Left ventricle myocardium superior (tissue), 1 donor: Measurements from ENCODE around the gene AP2A1. TPM values are rescaled to one million over a fixed set of nuclear protein-coding genes. Genes with fewer than 3 reads are reported as not detected.

Experiments
- ATAC-seq: fragments of 200-7000 bp; cut with Tn5 transposase; one replicate; pipeline ENCODE4 v1.9.1; 2020; ENCODE audit warnings: mild to moderate bottlenecking, moderate library complexity
- DNase-seq: peaks from one replicate; pipeline ENCODE4 v3.0.0-alpha.2; 2020
- intact Hi-C: fragments of 100-400 bp; cut with micrococcal nuclease; formaldehyde crosslinking; loops from one replicate; pipeline ENCODE4 v1.11.0; 2022
- total RNA-seq: library from RNA; stranded (reverse); fragmentation: NEBNext Ultra II Directional; extraction: Animal tissue kit (Norgen Biotek cat#: 25700); gene quantifications from one replicate; pipeline ENCODE4 v1.2.1, GENCODE V29; 2021
- donor health status: DM: no; HTN: yes; CAD: no; lungs with severe emphysema.

The AP2A1 gene
- total RNA-seq, 1 donor from 2014 or later: 73.1 TPM

DNA sequence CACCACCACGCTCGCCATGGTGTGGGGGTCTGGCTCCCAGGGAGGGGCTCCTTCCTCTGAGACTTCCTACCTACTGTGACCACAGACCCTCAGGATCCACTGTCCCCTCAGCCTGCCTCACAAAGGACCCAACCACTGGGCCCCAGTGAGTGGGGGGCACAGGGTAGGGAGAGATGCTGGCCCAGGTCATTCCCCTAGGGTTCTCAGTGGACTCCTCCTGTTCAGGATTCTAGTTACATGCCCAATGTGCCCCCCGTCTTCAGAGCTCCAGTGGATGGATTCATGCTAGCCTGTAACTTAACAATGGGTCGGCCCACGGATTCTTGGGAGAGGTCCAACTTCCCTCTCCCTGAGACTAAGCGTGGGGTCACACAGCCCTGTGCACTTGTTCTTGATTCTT lies 3.6 kb upstream of the AP2A1 start, which contains the start of gene TSKS:
Gene TSKS, minus strand, starts transcription at position 77 of the 400 bp plus-strand sequence. Its CDS starts 59 bp downstream, at position 18.
- intact Hi-C loops: no loop called here
- DNase-seq (no peak), ATAC-seq (no peak)

DNA sequence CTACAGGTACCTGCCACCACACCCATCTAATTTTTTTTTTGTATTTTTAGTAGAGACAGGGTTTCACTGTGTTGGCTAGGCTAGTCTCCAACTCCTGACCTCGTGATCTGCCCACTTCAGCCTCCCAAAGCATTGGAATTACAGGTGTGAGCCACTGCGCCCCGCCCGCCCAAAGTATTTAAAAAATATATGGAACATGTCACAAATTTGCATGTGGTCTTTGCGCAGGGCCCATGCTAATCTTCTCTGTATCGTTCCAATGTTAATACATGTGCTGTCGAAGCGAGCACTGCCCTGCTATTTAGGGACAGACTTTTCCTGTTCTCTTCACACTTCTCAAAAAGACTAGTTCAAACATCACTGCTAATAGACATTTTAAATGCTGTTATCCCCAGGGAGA lies 2.5 kb upstream of the AP2A1 start:
- intact Hi-C loops: no loop called here
- no peak for ATAC-seq
- DNase-seq: no peak

DNA sequence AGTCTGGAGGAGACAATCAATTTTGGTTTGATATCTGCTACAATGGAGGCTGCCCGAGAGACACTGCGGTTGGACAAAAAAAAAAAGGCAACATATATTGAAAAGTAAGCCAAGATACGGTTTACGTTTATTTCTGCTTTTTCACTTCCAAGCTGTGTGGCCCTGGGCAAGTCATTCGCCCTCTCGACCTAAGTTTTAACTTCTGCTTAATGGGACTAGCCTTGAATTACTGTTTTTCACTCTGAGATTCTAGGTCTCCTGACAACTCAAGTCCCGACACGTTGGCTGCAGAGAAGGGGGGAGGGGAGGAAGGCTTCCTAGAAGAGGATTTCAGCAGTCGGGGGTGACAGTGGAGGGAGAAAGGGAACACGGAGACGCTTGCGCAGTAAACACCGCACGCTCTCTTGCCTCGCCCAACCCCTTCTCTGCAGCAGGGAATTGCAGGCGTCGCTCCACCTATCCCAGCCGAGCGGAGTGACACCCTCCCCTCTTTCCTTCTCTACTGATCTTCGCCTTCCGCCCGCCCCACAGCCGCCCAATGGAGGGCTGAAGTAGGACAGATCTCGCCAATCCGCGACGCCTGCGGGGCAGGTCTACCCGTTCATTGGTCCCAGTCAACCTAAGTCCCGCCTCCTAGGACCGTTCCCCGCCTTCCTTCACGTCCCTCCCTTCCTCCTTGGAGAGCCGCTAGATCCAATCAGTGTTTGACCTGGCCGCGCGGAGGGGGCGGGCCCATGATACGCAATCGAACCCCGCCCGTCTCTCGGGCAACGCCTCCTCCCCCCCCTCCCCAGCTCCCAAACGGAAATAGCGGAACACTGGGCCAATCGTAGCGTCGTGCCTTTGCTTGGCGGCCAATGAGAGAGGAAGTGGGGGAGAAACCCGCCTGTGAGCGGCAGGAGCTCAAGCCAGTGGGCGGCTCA lies 533 bp upstream of the AP2A1 start:
- peak; percentile 99 for DNase-seq
- intact Hi-C loops: no loop called here
- ATAC-seq: peak; percentile 90

DNA sequence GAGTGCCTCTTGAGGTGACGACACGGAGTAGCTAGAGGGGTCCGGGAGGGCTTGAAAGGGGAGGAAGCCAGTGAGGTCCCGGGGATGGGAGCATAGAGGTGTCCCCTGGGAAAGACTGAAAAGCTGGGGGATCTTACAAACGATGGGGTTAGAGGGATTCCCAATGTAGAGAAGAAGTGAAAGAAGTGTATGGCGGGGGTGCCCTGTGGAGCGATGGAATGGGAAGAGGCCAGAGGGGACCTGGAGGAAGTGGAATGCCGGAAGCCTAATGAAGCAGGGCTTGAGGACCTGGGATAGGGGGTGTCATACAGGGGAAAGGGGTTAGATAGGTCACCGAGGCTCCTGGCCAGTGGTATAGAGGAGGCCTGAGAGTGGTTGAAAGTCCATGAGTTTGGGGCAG lies 580 bp downstream of the AP2A1 start:
- intact Hi-C loops: no loop called here
- ATAC-seq: no peak
- DNase-seq: no peak

GRCh38 chr19:49767967-49768581 lies 1.3 kb downstream of the AP2A1 start:
- DNase-seq (no peak), ATAC-seq (no peak)
- intact Hi-C loops: no loop called here

DNA sequence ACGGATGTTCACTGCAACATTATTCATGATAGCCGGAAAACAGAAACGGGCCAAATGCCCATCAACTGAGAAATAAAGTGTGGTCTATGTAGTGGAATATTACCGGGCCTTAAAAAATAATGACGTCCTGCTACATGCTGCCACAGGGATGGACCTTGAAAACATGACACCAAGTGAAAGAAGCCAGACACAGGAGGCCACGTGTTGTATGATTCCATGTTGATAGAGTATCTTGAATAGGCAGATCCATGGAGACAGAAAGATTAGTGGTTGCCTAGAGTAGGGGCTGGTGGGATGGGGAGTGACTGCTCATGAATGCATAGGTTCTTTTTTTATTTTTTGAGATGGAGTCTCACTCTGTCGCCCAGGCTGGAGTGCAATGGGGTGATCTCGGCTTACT lies 3.7 kb downstream of the AP2A1 start:
- no peak for ATAC-seq
- DNase-seq: no peak
- intact Hi-C loops: no loop called here

DNA sequence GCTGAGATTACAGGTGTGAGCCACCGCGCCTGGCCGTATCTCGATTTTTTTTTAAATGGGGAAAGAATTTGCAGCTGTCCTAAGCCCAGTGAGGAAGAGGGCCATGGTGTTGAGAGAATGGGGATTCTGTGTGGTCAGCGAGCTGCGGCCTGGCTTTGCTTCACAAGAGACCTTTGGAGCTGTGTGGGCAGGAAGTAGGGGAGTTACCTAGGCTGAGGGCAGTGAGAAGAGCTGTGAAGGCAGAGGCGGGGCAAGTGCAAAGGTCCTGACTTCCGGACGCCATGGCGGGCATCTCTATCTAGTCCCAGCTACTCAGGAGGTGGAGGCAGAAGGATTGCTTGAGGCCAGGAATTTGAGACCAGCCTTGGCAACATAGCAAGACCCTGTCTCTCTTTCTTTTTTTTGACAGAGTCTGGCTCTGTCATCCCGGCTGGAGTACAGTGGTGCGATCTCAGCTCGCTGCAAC lies 4.9 kb downstream of the AP2A1 start:
- intact Hi-C loops: no loop called here
- ATAC-seq (no peak), DNase-seq (no peak)

- intact Hi-C loops: no loop called here
- ATAC-seq (no peak), DNase-seq (no peak)
Measured at GRCh38 chr19:49772850-49773432, 6.1 kb downstream of the AP2A1 start.

GRCh38 chr19:49773663-49774350 lies 7.0 kb downstream of the AP2A1 start:
- ATAC-seq: no peak
- DNase-seq: no peak
- intact Hi-C loops: no loop called here

GRCh38 chr19:49774969-49775368 lies 8.2 kb downstream of the AP2A1 start:
- ATAC-seq: no peak
- no peak for DNase-seq
- intact Hi-C loops: no loop called here

DNA sequence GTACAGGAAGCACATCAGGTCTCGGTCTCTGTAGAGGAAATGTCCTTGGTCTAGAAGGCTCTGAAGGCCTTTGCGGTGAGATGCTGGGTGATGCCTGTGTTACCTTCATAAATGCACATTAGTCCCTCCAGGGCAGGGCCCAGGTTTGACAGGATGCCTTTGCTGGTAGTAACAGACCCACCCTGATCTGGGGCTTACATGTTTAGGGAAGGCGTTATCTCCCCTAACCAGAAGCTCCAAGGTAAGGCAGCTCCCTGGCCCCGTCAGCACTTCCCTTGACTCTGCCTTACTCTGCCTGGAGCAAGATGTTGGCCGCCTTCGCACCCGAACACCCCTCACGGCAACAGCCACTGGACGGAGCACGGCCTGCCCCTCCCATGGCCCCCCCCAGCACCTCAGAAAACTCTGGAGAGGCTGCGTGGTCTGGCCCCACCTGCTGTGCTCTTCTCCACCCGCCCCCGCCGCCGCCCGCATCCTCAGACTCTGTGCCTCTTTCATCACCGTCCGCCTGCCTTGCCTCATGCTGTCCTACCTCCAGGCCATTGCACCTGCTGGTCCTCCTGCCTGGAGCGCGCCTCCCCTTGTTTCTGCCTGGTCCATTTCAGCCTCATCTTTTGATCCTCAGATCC lies 9.1 kb downstream of the AP2A1 start:
- ATAC-seq: no peak
- DNase-seq: no peak
- intact Hi-C loops: no loop called here

DNA sequence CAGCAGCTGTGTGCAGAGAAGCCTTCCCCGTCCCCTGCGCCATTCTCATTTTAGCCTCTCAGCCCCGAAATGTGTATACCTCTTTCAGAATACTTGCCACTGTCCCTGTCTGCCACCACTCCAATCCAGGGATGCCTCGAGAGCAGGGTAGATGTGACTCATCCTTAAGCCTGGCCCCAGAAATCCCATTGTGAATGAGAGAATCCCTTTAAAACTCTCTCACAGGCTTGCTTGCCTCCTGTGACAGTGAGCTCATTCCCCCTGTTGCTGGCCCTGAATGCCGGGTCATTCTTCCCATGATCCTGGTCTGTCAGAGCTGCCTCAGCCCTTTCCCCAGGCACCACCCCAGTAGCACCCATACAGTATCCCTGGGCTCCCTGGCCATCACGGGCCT lies 9.6 kb downstream of the AP2A1 start:
- intact Hi-C loops: no loop called here
- DNase-seq (no peak), ATAC-seq (no peak)

- DNase-seq (no peak), ATAC-seq (peak; percentile 32)
- intact Hi-C loops: no loop called here
Measured at GRCh38 chr19:49779731-49780555, 13.1 kb downstream of the AP2A1 start.

DNA sequence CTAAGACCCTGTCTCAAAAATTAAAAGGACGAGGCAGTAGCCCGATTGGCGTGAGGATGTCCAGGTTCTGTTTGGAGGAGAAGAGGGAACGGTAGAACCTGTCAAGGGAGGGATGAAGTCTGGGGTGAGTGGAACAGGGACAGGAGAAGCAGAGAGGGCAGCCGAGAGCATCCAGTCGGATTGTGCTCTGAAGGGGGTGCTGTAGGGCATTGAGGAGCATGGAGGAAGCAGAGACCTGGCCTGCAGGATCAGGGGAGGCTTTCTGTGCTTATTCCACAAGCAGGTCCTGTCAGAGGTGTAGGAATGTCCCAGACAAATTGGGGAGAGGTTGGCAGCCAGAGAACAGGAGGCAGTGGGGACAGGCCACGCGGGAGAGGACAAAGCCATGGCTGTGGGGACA lies 14.1 kb downstream of the AP2A1 start:
- intact Hi-C loops: no loop called here
- ATAC-seq (no peak), DNase-seq (no peak)

- intact Hi-C loops: no loop called here
- peak; percentile 24 for ATAC-seq
- DNase-seq: no peak
Measured at GRCh38 chr19:49781394-49781793, 14.6 kb downstream of the AP2A1 start.

GRCh38 chr19:49782515-49782914 lies 15.7 kb downstream of the AP2A1 start:
- intact Hi-C loops: no loop called here
- no peak for ATAC-seq
- DNase-seq: no peak

GRCh38 chr19:49786376-49786820 lies 19.6 kb downstream of the AP2A1 start:
- intact Hi-C loops: no loop called here
- ATAC-seq: peak; percentile 6
- DNase-seq: no peak

DNA sequence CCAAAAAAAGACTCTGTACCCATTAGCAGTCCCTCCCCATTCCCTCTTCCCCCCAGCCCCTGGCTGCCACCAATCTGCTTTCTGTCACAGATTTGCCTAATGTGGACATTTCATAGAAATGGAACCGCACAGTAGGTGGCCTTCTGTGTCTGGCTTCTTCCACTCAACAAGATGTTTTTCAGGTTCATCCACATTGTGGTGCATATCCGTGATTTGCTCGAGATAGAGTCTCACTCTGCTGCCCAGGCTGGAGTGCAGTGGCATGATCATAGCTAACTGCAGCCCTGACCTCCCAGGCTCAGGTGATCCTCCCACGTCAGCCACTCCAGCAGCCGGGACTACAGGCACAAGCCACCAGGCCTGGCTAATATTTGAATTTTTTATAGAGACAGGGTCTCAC lies 20.9 kb downstream of the AP2A1 start:
- intact Hi-C loops: no loop called here
- no peak for ATAC-seq

More for the DNA sequence above, 20.9 kb downstream of the AP2A1 start:
- DNase-seq: no peak
